Measurements from ENCODE around the gene TMEM163.
"Not testable (repeated sequence)": the region's sequence is repeated elsewhere in the genome, so short reads cannot be mapped to it uniquely, and the experiment has no call there.

The TMEM163 gene

GRCh38 chr2:134482131-134482723, 236.6 kb downstream of the TMEM163 start:
- FAIRE-seq, result no peak
- TF ChIP-seq CTCF (IDR thresholded peaks at IDR 0.05; ENCODE audit: insufficient read depth, missing control alignments), result no peak
- no peak for DNase-seq (ENCODE audit: insufficient read length, low spot score)

GRCh38 chr2:134479696-134480330, 239.0 kb downstream of the TMEM163 start:
- DNase-seq (ENCODE audit: insufficient read length, low spot score) (no peak), FAIRE-seq (no peak)
- no peak for TF ChIP-seq CTCF (IDR thresholded peaks at IDR 0.05; ENCODE audit: insufficient read depth, missing control alignments)

GRCh38 chr2:134476982-134477381, 241.8 kb downstream of the TMEM163 start:
- not testable (repeated sequence) for DNase-seq (ENCODE audit: insufficient read length, low spot score); FAIRE-seq

GRCh38 chr2:134470561-134471168, 248.1 kb downstream of the TMEM163 start:
- no peak for TF ChIP-seq CTCF (IDR thresholded peaks at IDR 0.05; ENCODE audit: insufficient read depth, missing control alignments)
- DNase-seq (ENCODE audit: insufficient read length, low spot score) (no peak), FAIRE-seq (no peak)

GRCh38 chr2:134469516-134470115, 249.2 kb downstream of the TMEM163 start:
- no peak for FAIRE-seq
- TF ChIP-seq CTCF (IDR thresholded peaks at IDR 0.05; ENCODE audit: insufficient read depth, missing control alignments), result no peak
- no peak for DNase-seq (ENCODE audit: insufficient read length, low spot score)

GRCh38 chr2:134468776-134469175, 250.0 kb downstream of the TMEM163 start:
- no peak for TF ChIP-seq CTCF (IDR thresholded peaks at IDR 0.05; ENCODE audit: insufficient read depth, missing control alignments)
- no peak for FAIRE-seq
- no peak for DNase-seq (ENCODE audit: insufficient read length, low spot score)

- no peak for TF ChIP-seq CTCF (IDR thresholded peaks at IDR 0.05; ENCODE audit: insufficient read depth, missing control alignments)
- DNase-seq (ENCODE audit: insufficient read length, low spot score) (no peak), FAIRE-seq (no peak)
These were observed 250.6 kb downstream of the TMEM163 start for GRCh38 chr2:134468164-134468563.

Data from D721Med (cell line).